K562 (cell line): Measurements from ENCODE around the gene MARS1. TPM values are rescaled to one million over a fixed set of nuclear protein-coding genes. Genes with fewer than 3 reads are reported as not detected.

ENCODE experiments used
- KLF13 ChIP-seq: fragments of 450-650 bp; IDR thresholded peaks from 2 replicates; pipeline ENCODE4 v1.6.1; 2016; ENCODE audit warnings: missing genetic modification characterization, low read depth, mild to moderate bottlenecking, missing compliant biosample characterization, moderate library complexity, borderline replicate concordance
- NCOR1 ChIP-seq: fragments of 450-650 bp; IDR thresholded peaks from 2 replicates; pipeline ENCODE4 v1.6.1; 2016; ENCODE audit warnings: mild to moderate bottlenecking, moderate library complexity
- RBFOX2 ChIP-seq: fragments of 200-400 bp; formaldehyde crosslinking; IDR thresholded peaks from 2 replicates; pipeline ENCODE4 v1.6.1; 2017; ENCODE audit warnings: low read depth, mild to moderate bottlenecking, low read length, moderate library complexity
- RFX1 ChIP-seq: fragments of 450-650 bp; IDR thresholded peaks from 2 replicates; pipeline ENCODE4 v1.6.1; 2016; ENCODE audit warnings: mild to moderate bottlenecking, moderate library complexity
- SIN3B ChIP-seq: fragments of 450-650 bp; IDR thresholded peaks from 2 replicates; pipeline ENCODE4 v1.6.1; 2017; ENCODE audit warnings: low read depth, mild to moderate bottlenecking, moderate library complexity
- SMARCA4 ChIP-seq: fragments of 450-650 bp; IDR thresholded peaks from 2 replicates; pipeline ENCODE4 v1.6.1; 2016
- SRF ChIP-seq, 2 experiments: fragments of 250-450, 450-650 bp in 1 of 2; sonication (Bioruptor Pico) in 1 of 2; sonication (generic) in 1 of 2; formaldehyde crosslinking; IDR thresholded peaks; 2 replicates each; pipeline versions ENCODE4 v1.5.0 to v1.5.1; 2020 to 2022; ENCODE audit warnings: mild to moderate bottlenecking in 1 of 2, missing genetic modification reagents in 1 of 2
- ZFX ChIP-seq: sonication (generic); formaldehyde crosslinking; IDR thresholded peaks from 2 replicates; pipeline ENCODE4 v1.8.0; 2022; ENCODE audit warnings: mild to moderate bottlenecking, missing genetic modification reagents, moderate library complexity
- ZNF395 ChIP-seq: fragments of 200-800 bp; sonication (Bioruptor generic); IDR thresholded peaks from 2 replicates; pipeline ENCODE4 v1.6.1; 2017; ENCODE audit warnings: missing genetic modification characterization, missing compliant biosample characterization
- ZNF518B ChIP-seq: fragments of 250-450 bp; sonication (Bioruptor Pico); IDR thresholded peaks from 2 replicates; pipeline ENCODE4 v1.5.0; 2021; ENCODE audit warnings: mild to moderate bottlenecking, moderate library complexity
- ZNF592 ChIP-seq: fragments of 450-650 bp; IDR thresholded peaks from 2 replicates; pipeline ENCODE4 v1.6.1; 2017; ENCODE audit warnings: antibody characterized with exemption, mild to moderate bottlenecking
- polyA plus RNA-seq, 8 experiments: library from polyadenylated mRNA; depleted of rRNA in 4 of 8; stranded (reverse) in 5 of 8; unstranded in 3 of 8; fragments of >200 nt; fragmentation: Nextera tagmentation in 2 of 8; fragmentation: Illumina TruSeq in 1 of 8; extraction: Ambion mirVana in 2 of 8; extraction: Trizol in 1 of 8; gene quantifications; 2 replicates each; pipeline versions ENCODE4 v1.2.1 to v1.2.3, GENCODE V29; 2011 to 2014; ENCODE audit warnings: inconsistent platforms in 1 of 8, missing spikeins in 1 of 8
- total RNA-seq, 7 experiments: library from RNA; depleted of rRNA in 6 of 7; stranded (reverse); fragments of >200 nt in 6 of 7; fragmentation: Illumina TruSeq in 2 of 7; extraction: Trizol in 2 of 7; gene quantifications; 2 replicates each; pipeline versions ENCODE4 v1.2.1 to v1.2.3, GENCODE V29; 2011 to 2021; ENCODE audit warnings: low replicate concordance in 1 of 7

The MARS1 gene
- total and polyA plus RNA-seq, 9 of the 15 experiments (the other 6 are each of a cell fraction or from before 2014, with no cell fraction given) = 117 to 382 (median 220) TPM

GRCh38 chr12:57546438-57547287 lies 58.8 kb downstream of the MARS1 start, which contains the start of gene DCTN2 (continued):
- TF ChIP-seq ZNF395 (CRISPR knock-in tag) (peak; percentile 82; the same call in 1 of the 2 replicates), KLF13 (tag) (no peak), SRF (CRISPR knock-in tag; IDR thresholded peaks at IDR 0.05) (0 out of 4 replicates have a peak, but pooled peaks of 1 of the 2 experiments have one; percentile 42), ZFX (peak; percentile 92), SMARCA4 (no peak), RBFOX2 (peak; percentile 89), RFX1 (no peak), ZNF592 (0 out of 2 replicates have a peak, but pooled peaks have one; percentile 50), SIN3B (0 out of 2 replicates have a peak, but pooled peaks have one; percentile 6), NCOR1 (no peak), ZNF518B (CRISPR knock-in tag) (no peak)
